ENCODE data around the gene CCDC88C.

DNA sequence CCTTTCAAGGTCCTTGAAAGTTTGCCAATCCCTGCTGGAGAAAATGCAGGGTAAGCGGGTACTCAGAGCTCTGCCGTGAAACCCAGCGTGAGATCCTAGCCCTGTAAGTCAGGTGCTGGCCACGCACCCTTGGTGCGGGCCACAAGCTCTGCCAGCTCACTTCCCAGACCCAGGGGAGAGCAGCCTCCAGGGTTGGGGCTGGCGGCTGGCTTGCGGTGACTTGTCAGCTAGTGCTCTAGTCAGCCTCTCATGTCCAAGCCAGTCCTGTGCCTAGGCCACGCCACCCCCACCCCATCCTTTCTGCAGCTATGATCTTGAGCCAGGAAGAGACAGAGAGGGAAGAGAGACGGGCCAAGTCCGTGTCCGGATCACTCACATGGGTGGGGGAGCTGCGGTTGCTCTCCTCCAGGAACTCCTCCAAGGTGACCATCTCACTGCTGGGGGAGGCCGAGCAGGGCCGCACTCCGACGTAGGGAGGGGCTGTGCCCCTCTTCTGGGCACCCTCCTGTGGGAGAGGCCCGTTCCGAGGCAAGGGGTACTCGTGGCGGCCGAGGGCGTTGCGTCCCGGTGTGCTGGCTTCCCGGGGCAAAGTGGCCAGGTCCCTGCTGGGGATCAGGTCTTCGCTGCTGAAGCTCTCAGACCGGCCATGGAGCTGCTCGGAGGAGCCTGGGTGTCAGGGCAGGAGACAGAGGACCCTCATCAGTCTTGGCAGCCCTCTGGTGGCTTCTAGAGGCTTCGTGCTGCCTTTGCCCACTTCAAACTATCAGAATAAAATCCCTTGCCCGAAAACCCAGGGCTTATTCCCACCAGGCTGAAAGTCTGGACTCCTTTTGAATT, 139.9 kb downstream of the CCDC88C start:
- TF ChIP-seq, protein P1, sequence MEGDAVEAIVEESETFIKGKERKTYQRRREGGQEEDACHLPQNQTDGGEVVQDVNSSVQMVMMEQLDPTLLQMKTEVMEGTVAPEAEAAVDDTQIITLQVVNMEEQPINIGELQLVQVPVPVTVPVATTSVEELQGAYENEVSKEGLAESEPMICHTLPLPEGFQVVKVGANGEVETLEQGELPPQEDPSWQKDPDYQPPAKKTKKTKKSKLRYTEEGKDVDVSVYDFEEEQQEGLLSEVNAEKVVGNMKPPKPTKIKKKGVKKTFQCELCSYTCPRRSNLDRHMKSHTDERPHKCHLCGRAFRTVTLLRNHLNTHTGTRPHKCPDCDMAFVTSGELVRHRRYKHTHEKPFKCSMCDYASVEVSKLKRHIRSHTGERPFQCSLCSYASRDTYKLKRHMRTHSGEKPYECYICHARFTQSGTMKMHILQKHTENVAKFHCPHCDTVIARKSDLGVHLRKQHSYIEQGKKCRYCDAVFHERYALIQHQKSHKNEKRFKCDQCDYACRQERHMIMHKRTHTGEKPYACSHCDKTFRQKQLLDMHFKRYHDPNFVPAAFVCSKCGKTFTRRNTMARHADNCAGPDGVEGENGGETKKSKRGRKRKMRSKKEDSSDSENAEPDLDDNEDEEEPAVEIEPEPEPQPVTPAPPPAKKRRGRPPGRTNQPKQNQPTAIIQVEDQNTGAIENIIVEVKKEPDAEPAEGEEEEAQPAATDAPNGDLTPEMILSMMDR (IDR thresholded peaks at IDR 0.05): no peak
- no peak for TF ChIP-seq POLR2A (IDR thresholded peaks at IDR 0.05)
- TF ChIP-seq POLR2AphosphoS5 (IDR thresholded peaks at IDR 0.05): no peak

Data from prostate gland (tissue), 2 donors.